ENCODE results near the gene GATA2. TPM values are rescaled to one million over a fixed set of nuclear protein-coding genes. Genes with fewer than 3 reads are reported as not detected.
A peak's percentile ranks its signal among the peaks of the same experiment; 100 is the strongest.

Gene GATA2
- total and polyA plus RNA-seq, 2 of the 13 experiments (the other 11 are each of a cell fraction or from before 2014, with no cell fraction given): 3.5 to 6.2 TPM

DNA sequence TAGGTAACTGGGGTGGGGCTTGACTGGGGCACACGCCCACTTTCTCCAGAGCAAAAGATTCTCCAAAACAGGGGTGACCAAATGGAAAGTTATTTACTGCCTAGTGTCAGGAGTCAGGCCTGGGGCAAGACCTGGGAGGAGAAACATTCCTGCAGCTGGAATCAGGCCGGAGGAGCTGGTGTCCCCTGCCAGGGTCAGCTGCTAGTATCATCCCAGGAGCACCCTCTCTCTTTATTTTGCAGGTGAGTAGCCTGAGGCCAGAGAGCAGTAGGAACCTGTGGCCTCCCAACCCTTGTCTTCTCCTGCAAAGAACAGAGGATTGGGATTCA, 59.2 kb downstream of the GATA2 start (continued):
- TF ChIP-seq MAZ (IDR thresholded peaks at IDR 0.05; ENCODE audit: borderline replicate concordance, low read depth, low read length): no peak
- TF ChIP-seq MAZ (CRISPR knock-in tag; IDR thresholded peaks at IDR 0.05; ENCODE audit: low read depth): no peak
- no peak for TF ChIP-seq NFE2 (CRISPR knock-in tag; IDR thresholded peaks at IDR 0.05)

- intact Hi-C loops (cut with micrococcal nuclease; ENCODE audit: unreplicated experiment) (no loop called here), in situ Hi-C loops (cut with HindIII; ENCODE audit: extremely low pct_ligation_motif_present, low pct_unique_long_range_greater_than_20kb) (no loop called here)
- Histone ChIP-seq H2AFZ (ENCODE audit: low read length) (no peak overlapping the region), H3K4me1 (ENCODE audit: insufficient read depth, low read length) (0 out of 2 replicates have a peak, but pooled peaks cover 7% of the 10 kb centered on the region), H3K9ac (ENCODE audit: insufficient read depth, low read depth, low read length) (no peak overlapping the region), H3K9me3 (ENCODE audit: low read length) (no peaks in the 10 kb centered on the region), H3K36me3 (replicated peaks in 1 of 2; ENCODE audit: control insufficient read depth in 1 of 2, insufficient read depth in 2 of 2, low read length in 2 of 2) (no peaks in the 10 kb centered on the region), H3K4me3 (replicated peaks in 1 of 3; ENCODE audit: insufficient read depth in 1 of 3, low read depth in 2 of 3, low read length in 3 of 3) (peak overlapping the region; percentile 39 to 64 (median 43); a peak in 5 of 6 replicates), H3K4me2 (ENCODE audit: low read depth, low read length) (peak overlapping the region; percentile 80), H3K27ac (ENCODE audit: extremely low read length, insufficient read depth, low read length) (no peak overlapping the region), H4K20me1 (ENCODE audit: insufficient read depth, low read length) (no peaks in the 10 kb centered on the region), H3K79me2 (ENCODE audit: insufficient read depth, low read length) (no peaks in the 10 kb centered on the region), H3K27me3 (ENCODE audit: control insufficient read depth in 1 of 2, insufficient read depth in 2 of 2, low read length in 2 of 2) (peaks cover 18 to 71% of the 10 kb centered on the region in 2 experiments)
- no peak for DNase-seq (ENCODE audit: low spot score)
- ATAC-seq: peak; percentile 43
- FAIRE-seq: no peak
- BruUV-seq (replicated peaks): no TSS peak
- ChIA-PET POLR2A (no interaction called here), CTCF (ENCODE audit: low intra/inter-chr PET ratio, low total read pairs) (no interaction called here)
- WGBS (ENCODE audit: low lambda C conversion rate): no CpG with 5 or more reads among the region's 53 CpGs
- peak; percentile 43 for TF ChIP-seq CTCF (CRISPR knock-in tag; IDR thresholded peaks at IDR 0.05)
- TF ChIP-seq ZNF350 (CRISPR knock-in tag; IDR thresholded peaks at IDR 0.05; ENCODE audit: borderline replicate concordance, low read depth): no peak
- 0 out of 2 replicates have a peak, but pooled peaks have one; percentile 23 for TF ChIP-seq ZNF777 (CRISPR knock-in tag; IDR thresholded peaks at IDR 0.05)
- TF ChIP-seq, protein P1, sequence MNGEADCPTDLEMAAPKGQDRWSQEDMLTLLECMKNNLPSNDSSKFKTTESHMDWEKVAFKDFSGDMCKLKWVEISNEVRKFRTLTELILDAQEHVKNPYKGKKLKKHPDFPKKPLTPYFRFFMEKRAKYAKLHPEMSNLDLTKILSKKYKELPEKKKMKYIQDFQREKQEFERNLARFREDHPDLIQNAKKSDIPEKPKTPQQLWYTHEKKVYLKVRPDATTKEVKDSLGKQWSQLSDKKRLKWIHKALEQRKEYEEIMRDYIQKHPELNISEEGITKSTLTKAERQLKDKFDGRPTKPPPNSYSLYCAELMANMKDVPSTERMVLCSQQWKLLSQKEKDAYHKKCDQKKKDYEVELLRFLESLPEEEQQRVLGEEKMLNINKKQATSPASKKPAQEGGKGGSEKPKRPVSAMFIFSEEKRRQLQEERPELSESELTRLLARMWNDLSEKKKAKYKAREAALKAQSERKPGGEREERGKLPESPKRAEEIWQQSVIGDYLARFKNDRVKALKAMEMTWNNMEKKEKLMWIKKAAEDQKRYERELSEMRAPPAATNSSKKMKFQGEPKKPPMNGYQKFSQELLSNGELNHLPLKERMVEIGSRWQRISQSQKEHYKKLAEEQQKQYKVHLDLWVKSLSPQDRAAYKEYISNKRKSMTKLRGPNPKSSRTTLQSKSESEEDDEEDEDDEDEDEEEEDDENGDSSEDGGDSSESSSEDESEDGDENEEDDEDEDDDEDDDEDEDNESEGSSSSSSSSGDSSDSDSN (CRISPR knock-in tag; IDR thresholded peaks at IDR 0.05): peak; percentile 38; the same call in 1 of the 2 replicates
- 0 out of 2 replicates have a peak, but pooled peaks have one; percentile 43 for TF ChIP-seq ZNF572 (CRISPR knock-in tag; IDR thresholded peaks at IDR 0.05)
- TF ChIP-seq TEAD2 (CRISPR knock-in tag; IDR thresholded peaks at IDR 0.05): no peak
- TF ChIP-seq ZMYM3 (CRISPR knock-in tag; IDR thresholded peaks at IDR 0.05): 0 out of 2 replicates have a peak, but pooled peaks have one; percentile 52
- TF ChIP-seq, protein P2, sequence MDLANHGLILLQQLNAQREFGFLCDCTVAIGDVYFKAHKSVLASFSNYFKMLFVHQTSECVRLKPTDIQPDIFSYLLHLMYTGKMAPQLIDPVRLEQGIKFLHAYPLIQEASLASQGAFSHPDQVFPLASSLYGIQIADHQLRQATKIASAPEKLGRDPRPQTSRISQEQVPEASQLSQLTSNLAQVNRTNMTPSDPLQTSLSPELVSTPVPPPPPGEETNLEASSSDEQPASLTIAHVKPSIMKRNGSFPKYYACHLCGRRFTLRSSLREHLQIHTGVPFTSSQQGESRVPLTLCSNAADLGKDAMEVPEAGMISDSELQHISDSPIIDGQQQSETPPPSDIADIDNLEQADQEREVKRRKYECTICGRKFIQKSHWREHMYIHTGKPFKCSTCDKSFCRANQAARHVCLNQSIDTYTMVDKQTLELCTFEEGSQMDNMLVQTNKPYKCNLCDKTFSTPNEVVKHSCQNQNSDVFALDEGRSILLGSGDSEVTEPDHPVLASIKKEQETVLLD (CRISPR knock-in tag; IDR thresholded peaks at IDR 0.05; ENCODE audit: low read depth): no peak
These were observed 59.8 kb downstream of the GATA2 start for GRCh38 chr3:128432971-128433836.
